ENCODE measurements around the gene METTL23. TPM values are rescaled to one million over a fixed set of nuclear protein-coding genes. Genes with fewer than 3 reads are reported as not detected.

Gene METTL23
- total RNA-seq, 4 donors from 2014 or later: 27.4 to 40.9 (median 33.7) TPM

GRCh38 chr17:76686538-76687297 lies 39.9 kb upstream of the METTL23 start:
- no peak overlapping the region for H3K4me3 ChIP-seq (ENCODE audit: low read depth, poor library complexity, severe bottlenecking)
- 72% methylated on average over 15 of the region's 15 CpGs for WGBS, 2 donors
- TF ChIP-seq CTCF (IDR thresholded peaks at IDR 0.05) (no peak), POLR2A (IDR thresholded peaks at IDR 0.05) (no peak)
- intact Hi-C loops (cut with DNase I; ENCODE audit: low total_unique reads): no loop called here
- no peak for DNase-seq (ENCODE audit: low spot score in 2 of 2)

- intact Hi-C loops (cut with DNase I; ENCODE audit: low total_unique reads): no loop called here
These were observed 39.1 kb upstream of the METTL23 start for GRCh38 chr17:76687298-76688164.

GRCh38 chr17:76688165-76688622 lies 38.4 kb upstream of the METTL23 start:
- TF ChIP-seq CTCF (IDR thresholded peaks at IDR 0.05): no peak
- TF ChIP-seq POLR2A (IDR thresholded peaks at IDR 0.05): no peak
- DNase-seq (ENCODE audit: low spot score in 2 of 2): no peak
- 65 to 72% methylated on average over 11 of the region's 11 CpGs for WGBS, 2 donors
- no peak overlapping the region for H3K4me3 ChIP-seq (ENCODE audit: low read depth, poor library complexity, severe bottlenecking)
- intact Hi-C loops (cut with DNase I; ENCODE audit: low total_unique reads): no loop called here

More at GRCh38 chr17:76687298-76688164, 39.1 kb upstream of the METTL23 start:
- peak; percentile 56 to 92 for DNase-seq (ENCODE audit: low spot score in 2 of 2)
- no peak overlapping the region for H3K4me3 ChIP-seq (ENCODE audit: low read depth, poor library complexity, severe bottlenecking)
- TF ChIP-seq CTCF (IDR thresholded peaks at IDR 0.05): no peak
- TF ChIP-seq POLR2A (IDR thresholded peaks at IDR 0.05): no peak
- 64 to 71% methylated on average over 26 of the region's 26 CpGs for WGBS, 2 donors

- no peak overlapping the region for H3K4me3 ChIP-seq (ENCODE audit: low read depth, poor library complexity, severe bottlenecking)
- TF ChIP-seq POLR2A (IDR thresholded peaks at IDR 0.05) (no peak), CTCF (IDR thresholded peaks at IDR 0.05) (no peak)
- intact Hi-C loops (cut with DNase I; ENCODE audit: low total_unique reads): no loop called here
- WGBS, 2 donors: 88 to 91% methylated on average over 11 of the region's 11 CpGs
- DNase-seq (ENCODE audit: low spot score in 2 of 2): no peak
These were observed 36.8 kb upstream of the METTL23 start for GRCh38 chr17:76689859-76690258.

GRCh38 chr17:76690596-76691280 lies 35.9 kb upstream of the METTL23 start:
- intact Hi-C loops (cut with DNase I; ENCODE audit: low total_unique reads): no loop called here
- DNase-seq (ENCODE audit: low spot score in 2 of 2): no peak
- H3K4me3 ChIP-seq (ENCODE audit: low read depth, poor library complexity, severe bottlenecking): no peak overlapping the region
- 85 to 86% methylated on average over 12 to 13 of the region's 13 CpGs for WGBS, 2 donors
- no peak for TF ChIP-seq POLR2A (IDR thresholded peaks at IDR 0.05)
- TF ChIP-seq CTCF (IDR thresholded peaks at IDR 0.05): no peak

Data from lower leg skin (tissue), 4 donors.